ENCODE results near the gene ARHGAP10.

DNA sequence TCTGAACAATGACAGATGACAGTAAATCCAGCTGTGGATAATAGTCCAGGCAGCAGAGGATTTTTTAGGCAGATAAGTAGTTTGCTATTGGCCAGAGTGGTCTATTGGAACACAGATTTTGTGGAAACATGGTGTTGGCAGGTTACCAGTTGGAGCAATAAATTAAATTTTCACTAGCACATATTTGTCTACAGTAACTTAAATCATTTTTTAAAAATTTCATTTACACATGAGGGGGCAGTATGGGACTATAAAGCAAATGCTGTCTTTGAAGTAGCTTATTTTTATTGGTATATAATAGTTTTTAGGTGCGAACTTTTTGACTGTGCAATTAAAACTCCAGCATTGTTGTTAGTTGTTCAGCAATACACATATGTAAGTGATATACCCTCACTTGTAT, 289.8 kb downstream of the ARHGAP10 start:
- no peak for TF ChIP-seq EZH2 (IDR thresholded peaks at IDR 0.05; ENCODE audit: insufficient read depth, low read length)
- TF ChIP-seq, protein P1, sequence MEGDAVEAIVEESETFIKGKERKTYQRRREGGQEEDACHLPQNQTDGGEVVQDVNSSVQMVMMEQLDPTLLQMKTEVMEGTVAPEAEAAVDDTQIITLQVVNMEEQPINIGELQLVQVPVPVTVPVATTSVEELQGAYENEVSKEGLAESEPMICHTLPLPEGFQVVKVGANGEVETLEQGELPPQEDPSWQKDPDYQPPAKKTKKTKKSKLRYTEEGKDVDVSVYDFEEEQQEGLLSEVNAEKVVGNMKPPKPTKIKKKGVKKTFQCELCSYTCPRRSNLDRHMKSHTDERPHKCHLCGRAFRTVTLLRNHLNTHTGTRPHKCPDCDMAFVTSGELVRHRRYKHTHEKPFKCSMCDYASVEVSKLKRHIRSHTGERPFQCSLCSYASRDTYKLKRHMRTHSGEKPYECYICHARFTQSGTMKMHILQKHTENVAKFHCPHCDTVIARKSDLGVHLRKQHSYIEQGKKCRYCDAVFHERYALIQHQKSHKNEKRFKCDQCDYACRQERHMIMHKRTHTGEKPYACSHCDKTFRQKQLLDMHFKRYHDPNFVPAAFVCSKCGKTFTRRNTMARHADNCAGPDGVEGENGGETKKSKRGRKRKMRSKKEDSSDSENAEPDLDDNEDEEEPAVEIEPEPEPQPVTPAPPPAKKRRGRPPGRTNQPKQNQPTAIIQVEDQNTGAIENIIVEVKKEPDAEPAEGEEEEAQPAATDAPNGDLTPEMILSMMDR (IDR thresholded peaks at IDR 0.05; ENCODE audit: insufficient read depth, low read depth, low read length): no peak

Data from astrocyte (in vitro differentiated cells and primary cell).